HG03432 (cell line): ENCODE data around the gene PDLIM5.
"Not testable (repeated sequence)": the region's sequence is repeated elsewhere in the genome, so short reads cannot be mapped to it uniquely, and the experiment has no call there.

Source experiments
- ATAC-seq: cut with Tn5 transposase; IDR thresholded peaks from one replicate; pipeline ENCODE4 v1.9.1; 2021; ENCODE audit warnings: mild to moderate bottlenecking, moderate library complexity; ENCODE audit not compliant: unreplicated experiment

Gene PDLIM5

GRCh38 chr4:94639298-94639697, 187.6 kb downstream of the PDLIM5 start:
- ATAC-seq, result no peak

DNA sequence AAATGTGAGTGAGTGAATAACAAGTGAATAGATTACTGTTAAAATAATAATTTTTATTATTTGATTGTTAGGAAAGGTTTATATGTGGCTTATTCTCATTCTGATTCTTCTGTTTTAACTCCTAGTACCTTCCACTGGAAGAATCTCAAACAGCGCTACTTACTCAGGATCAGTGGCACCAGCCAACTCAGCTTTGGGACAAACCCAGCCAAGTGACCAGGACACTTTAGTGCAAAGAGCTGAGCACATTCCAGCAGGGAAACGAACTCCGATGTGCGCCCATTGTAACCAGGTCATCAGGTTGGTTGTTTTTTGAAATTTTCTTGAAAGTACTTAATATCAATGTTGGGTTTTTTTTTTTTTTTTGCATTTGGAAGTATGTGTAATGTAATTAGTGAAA, 188.4 kb downstream of the PDLIM5 start:
- no peak for ATAC-seq

- no peak for ATAC-seq
These were observed 190.2 kb downstream of the PDLIM5 start for GRCh38 chr4:94641702-94642560.

GRCh38 chr4:94642561-94642866, 190.8 kb downstream of the PDLIM5 start:
- ATAC-seq, result no peak

- no peak for ATAC-seq
These were observed 197.0 kb downstream of the PDLIM5 start for GRCh38 chr4:94648699-94649098.

- no peak for ATAC-seq
These were observed 197.8 kb downstream of the PDLIM5 start for GRCh38 chr4:94649381-94650133.

DNA sequence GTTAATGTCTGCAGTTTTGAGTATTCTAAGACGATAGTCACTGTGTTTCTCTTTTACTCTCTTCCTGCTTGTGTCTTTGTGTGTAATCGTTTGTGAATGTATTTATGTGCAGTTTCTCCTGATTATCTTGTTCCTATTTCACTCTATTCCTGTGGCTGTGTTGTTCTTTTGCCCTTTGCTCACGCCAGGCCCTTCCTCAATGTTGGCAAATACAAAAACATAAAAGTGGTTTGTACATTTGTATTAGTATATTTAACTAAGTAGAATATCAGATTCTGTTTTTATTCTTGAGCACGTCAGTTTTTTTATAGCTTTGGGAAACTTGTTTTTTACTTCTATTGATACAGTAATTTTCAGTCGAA, 198.4 kb downstream of the PDLIM5 start:
- ATAC-seq, result no peak

GRCh38 chr4:94650690-94651089, 198.9 kb downstream of the PDLIM5 start:
- ATAC-seq, result no peak

GRCh38 chr4:94653095-94653649, 201.4 kb downstream of the PDLIM5 start:
- ATAC-seq, result no peak

GRCh38 chr4:94653984-94654609, 202.4 kb downstream of the PDLIM5 start:
- ATAC-seq, result no peak

- no peak for ATAC-seq
These were observed 203.0 kb downstream of the PDLIM5 start for GRCh38 chr4:94654714-94655113.

GRCh38 chr4:94660614-94661013, 208.9 kb downstream of the PDLIM5 start:
- ATAC-seq, result no peak

DNA sequence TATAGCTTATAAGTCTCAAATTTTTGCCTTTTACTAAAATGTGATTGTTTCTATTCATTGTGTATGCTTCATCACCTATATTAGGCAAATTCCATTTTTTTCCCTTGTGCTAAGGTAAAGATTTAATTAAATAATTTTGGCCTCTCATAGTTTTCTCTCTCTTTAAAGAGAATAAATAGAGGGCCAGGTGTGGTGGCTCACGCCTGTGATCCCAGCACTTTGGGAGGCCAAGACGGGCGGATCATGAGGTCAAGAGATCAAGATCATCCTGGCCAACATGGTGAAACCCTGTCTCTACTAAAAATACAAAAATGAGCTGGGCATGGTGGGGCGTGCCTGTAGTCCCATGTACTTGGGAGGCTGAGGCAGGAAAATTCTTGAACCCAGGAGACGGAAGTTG, 213.3 kb downstream of the PDLIM5 start:
- ATAC-seq, result not testable (repeated sequence)

DNA sequence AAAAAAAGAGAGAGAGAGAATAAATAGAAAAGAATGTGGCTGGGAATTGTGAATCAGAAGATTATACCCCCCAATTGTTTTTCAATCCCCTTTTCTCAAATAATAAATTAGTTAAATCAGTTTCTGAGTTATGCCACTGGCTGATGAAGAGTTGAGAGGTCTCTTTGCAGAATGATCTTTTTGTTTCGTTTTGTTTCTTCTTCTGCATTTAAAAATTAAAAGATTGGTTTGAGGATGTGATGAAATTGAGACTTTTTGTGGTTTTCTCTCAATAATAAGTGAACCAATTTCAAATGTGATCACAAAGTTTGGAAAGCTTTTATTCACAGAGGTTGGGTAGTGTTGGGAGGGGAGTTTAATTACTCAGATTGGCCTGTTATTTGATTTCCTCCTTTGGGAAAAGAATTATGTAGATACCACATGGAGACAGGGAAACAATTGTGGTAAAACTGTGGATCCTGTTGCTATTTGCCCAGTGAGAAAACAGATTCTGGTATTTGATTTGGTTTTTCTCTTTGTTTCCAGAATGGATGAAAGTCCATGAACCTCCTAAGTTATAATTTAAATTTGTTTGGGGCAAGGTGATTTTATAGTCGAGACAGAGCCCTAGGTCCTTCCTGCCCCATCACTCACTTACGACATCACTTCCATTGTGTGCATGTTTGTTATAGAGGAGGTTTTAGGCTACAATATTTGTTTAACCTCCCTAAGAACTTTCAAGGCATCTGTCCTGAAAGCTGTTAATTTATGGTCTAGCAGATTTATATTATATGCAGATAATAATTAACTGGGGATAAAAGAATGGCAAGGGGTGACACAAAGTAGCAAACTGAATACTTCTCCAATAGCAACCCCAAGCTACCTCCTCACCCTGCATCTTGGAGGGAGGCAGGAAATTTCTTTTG, 214.0 kb downstream of the PDLIM5 start:
- no peak for ATAC-seq

GRCh38 chr4:94668724-94669123, 217.0 kb downstream of the PDLIM5 start:
- no peak for ATAC-seq

GRCh38 chr4:94669672-94670664, 218.2 kb downstream of the PDLIM5 start:
- no peak for ATAC-seq

GRCh38 chr4:94671113-94671512, 219.4 kb downstream of the PDLIM5 start:
- ATAC-seq, result no peak

DNA sequence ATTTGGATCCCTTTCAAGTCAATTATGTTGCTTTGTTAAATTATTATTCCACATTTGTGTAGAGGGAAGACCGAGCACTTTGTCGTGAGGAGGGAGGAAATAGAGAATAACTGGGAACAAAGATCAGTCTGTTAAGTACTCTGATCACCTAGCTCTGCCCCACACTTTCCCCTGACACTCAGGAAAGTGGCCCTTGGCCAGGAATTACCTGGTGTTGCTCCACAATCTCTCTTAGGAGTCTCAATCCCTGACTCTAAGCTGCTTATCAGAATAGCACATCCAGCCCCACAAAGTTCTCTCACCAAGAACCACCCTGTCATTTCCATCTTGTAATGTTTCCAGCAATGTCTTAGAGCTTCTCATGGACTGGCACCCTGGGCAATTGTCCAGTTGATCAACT, 222.2 kb downstream of the PDLIM5 start:
- no peak for ATAC-seq

GRCh38 chr4:94676970-94677369, 225.2 kb downstream of the PDLIM5 start:
- ATAC-seq, result no peak
